ENCODE data around the gene CNN2. TPM values are rescaled to one million over a fixed set of nuclear protein-coding genes. Genes with fewer than 3 reads are reported as not detected.

The CNN2 gene
- total and polyA plus RNA-seq, 2 of the 13 experiments (the other 11 are each of a cell fraction or from before 2014, with no cell fraction given), result 63.6 to 70.0 TPM

- TF ChIP-seq HNRNPK (IDR thresholded peaks at IDR 0.05; ENCODE audit: low read depth, low read length, poor library complexity, severe bottlenecking) (no peak), KDM5B (CRISPR knock-in tag; IDR thresholded peaks at IDR 0.05; ENCODE audit: borderline replicate concordance) (0 out of 2 replicates have a peak, but pooled peaks have one; percentile 14), MED1 (CRISPR knock-in tag; IDR thresholded peaks at IDR 0.05) (peak; percentile 27; the same call in 1 of the 2 replicates), KLF11 (CRISPR knock-in tag; IDR thresholded peaks at IDR 0.05) (peak; percentile 95), ZSCAN9 (CRISPR knock-in tag; IDR thresholded peaks at IDR 0.05; ENCODE audit: borderline replicate concordance) (peak; percentile 35; the same call in 1 of the 2 replicates), ZNF780A (CRISPR knock-in tag; IDR thresholded peaks at IDR 0.05) (peak; percentile 44; the same call in 1 of the 2 replicates), HIVEP1 (CRISPR knock-in tag; IDR thresholded peaks at IDR 0.05) (0 out of 2 replicates have a peak, but pooled peaks have one; percentile 32), TCF7L2 (IDR thresholded peaks at IDR 0.05; ENCODE audit: low read depth, low read length) (no peak), ZNF678 (CRISPR knock-in tag; IDR thresholded peaks at IDR 0.05) (no peak), MEIS1 (CRISPR knock-in tag; IDR thresholded peaks at IDR 0.05; ENCODE audit: borderline replicate concordance) (peak; percentile 55; the same call in 1 of the 2 replicates), SUZ12 (IDR thresholded peaks at IDR 0.05; ENCODE audit: low read depth, low read length) (no peak), REL (CRISPR knock-in tag; conservative IDR thresholded peaks at IDR 0.05) (0 out of 2 replicates have a peak, but pooled peaks have one; percentile 74), POLR2G (IDR thresholded peaks at IDR 0.05; ENCODE audit: low read depth, low read length) (peak; percentile 73), ZNF788 (CRISPR knock-in tag; IDR thresholded peaks at IDR 0.05; ENCODE audit: borderline replicate concordance) (peak; percentile 31; the same call in 1 of the 2 replicates), NONO (IDR thresholded peaks at IDR 0.05) (no peak), NONO (CRISPR knock-in tag; conservative IDR thresholded peaks at IDR 0.05) (peak; percentile 75; the same call in 1 of the 2 replicates), CHCHD3 (CRISPR knock-in tag; IDR thresholded peaks at IDR 0.05) (no peak), AHR (CRISPR knock-in tag; IDR thresholded peaks at IDR 0.05) (no peak), MYC (CRISPR knock-in tag; IDR thresholded peaks at IDR 0.05; ENCODE audit: borderline replicate concordance) (peak; percentile 16; the same call in 1 of the 2 replicates), HOXD1 (CRISPR knock-in tag; IDR thresholded peaks at IDR 0.05) (no peak)
- TF ChIP-seq, protein P1, sequence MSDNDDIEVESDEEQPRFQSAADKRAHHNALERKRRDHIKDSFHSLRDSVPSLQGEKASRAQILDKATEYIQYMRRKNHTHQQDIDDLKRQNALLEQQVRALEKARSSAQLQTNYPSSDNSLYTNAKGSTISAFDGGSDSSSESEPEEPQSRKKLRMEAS (IDR thresholded peaks at IDR 0.05), result peak; percentile 83
- TF ChIP-seq, protein P2, sequence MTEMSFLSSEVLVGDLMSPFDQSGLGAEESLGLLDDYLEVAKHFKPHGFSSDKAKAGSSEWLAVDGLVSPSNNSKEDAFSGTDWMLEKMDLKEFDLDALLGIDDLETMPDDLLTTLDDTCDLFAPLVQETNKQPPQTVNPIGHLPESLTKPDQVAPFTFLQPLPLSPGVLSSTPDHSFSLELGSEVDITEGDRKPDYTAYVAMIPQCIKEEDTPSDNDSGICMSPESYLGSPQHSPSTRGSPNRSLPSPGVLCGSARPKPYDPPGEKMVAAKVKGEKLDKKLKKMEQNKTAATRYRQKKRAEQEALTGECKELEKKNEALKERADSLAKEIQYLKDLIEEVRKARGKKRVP (CRISPR knock-in tag; IDR thresholded peaks at IDR 0.05), result no peak
- TF ChIP-seq, protein P3, sequence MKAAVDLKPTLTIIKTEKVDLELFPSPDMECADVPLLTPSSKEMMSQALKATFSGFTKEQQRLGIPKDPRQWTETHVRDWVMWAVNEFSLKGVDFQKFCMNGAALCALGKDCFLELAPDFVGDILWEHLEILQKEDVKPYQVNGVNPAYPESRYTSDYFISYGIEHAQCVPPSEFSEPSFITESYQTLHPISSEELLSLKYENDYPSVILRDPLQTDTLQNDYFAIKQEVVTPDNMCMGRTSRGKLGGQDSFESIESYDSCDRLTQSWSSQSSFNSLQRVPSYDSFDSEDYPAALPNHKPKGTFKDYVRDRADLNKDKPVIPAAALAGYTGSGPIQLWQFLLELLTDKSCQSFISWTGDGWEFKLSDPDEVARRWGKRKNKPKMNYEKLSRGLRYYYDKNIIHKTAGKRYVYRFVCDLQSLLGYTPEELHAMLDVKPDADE (CRISPR knock-in tag; IDR thresholded peaks at IDR 0.05), result no peak
- TF ChIP-seq, protein P4, sequence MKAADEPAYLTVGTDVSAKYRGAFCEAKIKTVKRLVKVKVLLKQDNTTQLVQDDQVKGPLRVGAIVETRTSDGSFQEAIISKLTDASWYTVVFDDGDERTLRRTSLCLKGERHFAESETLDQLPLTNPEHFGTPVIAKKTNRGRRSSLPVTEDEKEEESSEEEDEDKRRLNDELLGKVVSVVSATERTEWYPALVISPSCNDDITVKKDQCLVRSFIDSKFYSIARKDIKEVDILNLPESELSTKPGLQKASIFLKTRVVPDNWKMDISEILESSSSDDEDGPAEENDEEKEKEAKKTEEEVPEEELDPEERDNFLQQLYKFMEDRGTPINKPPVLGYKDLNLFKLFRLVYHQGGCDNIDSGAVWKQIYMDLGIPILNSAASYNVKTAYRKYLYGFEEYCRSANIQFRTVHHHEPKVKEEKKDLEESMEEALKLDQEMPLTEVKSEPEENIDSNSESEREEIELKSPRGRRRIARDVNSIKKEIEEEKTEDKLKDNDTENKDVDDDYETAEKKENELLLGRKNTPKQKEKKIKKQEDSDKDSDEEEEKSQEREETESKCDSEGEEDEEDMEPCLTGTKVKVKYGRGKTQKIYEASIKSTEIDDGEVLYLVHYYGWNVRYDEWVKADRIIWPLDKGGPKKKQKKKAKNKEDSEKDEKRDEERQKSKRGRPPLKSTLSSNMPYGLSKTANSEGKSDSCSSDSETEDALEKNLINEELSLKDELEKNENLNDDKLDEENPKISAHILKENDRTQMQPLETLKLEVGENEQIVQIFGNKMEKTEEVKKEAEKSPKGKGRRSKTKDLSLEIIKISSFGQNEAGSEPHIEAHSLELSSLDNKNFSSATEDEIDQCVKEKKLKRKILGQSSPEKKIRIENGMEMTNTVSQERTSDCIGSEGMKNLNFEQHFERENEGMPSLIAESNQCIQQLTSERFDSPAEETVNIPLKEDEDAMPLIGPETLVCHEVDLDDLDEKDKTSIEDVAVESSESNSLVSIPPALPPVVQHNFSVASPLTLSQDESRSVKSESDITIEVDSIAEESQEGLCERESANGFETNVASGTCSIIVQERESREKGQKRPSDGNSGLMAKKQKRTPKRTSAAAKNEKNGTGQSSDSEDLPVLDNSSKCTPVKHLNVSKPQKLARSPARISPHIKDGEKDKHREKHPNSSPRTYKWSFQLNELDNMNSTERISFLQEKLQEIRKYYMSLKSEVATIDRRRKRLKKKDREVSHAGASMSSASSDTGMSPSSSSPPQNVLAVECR (CRISPR knock-in tag; IDR thresholded peaks at IDR 0.05; ENCODE audit: borderline replicate concordance), result peak; percentile 82; the same call in 1 of the 2 replicates
Measured at GRCh38 chr19:1039646-1040475, 13.5 kb downstream of the CNN2 start, which contains the start of gene ABCA7 (continued).

All from HepG2 (cell line).